Measurements from ENCODE around the gene CAMKV.
"Not testable (repeated sequence)": the region's sequence is repeated elsewhere in the genome, so short reads cannot be mapped to it uniquely, and the experiment has no call there.

Gene CAMKV

DNA sequence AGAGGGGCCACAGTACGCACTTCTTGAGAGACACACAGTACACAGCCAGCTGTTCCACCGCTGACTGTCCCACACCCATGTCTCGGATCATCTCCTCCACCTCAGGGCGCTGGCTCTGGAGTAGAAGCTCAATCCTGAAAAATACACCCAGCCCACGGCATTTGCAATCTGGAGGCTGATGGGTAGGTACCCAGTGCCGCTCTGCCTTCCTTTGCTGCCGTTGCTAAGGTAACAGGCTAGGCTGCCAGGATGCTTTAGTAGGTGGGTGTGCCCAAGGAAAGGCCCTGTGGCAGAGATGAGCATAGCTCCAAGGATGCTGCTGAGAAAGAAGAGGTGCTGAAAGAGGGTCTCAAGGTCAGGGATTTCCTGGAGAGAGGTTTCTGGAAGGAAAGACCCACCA is 27.9 kb downstream of the CAMKV start:
- Histone ChIP-seq H3K9ac (ENCODE audit: low read length) (no peak overlapping the region), H3K36me3 (ENCODE audit: control insufficient read depth, low read depth, low read length) (peaks cover 48% of the 10 kb centered on the region), H3K27ac (ENCODE audit: low read length) (no peak overlapping the region)

DNA sequence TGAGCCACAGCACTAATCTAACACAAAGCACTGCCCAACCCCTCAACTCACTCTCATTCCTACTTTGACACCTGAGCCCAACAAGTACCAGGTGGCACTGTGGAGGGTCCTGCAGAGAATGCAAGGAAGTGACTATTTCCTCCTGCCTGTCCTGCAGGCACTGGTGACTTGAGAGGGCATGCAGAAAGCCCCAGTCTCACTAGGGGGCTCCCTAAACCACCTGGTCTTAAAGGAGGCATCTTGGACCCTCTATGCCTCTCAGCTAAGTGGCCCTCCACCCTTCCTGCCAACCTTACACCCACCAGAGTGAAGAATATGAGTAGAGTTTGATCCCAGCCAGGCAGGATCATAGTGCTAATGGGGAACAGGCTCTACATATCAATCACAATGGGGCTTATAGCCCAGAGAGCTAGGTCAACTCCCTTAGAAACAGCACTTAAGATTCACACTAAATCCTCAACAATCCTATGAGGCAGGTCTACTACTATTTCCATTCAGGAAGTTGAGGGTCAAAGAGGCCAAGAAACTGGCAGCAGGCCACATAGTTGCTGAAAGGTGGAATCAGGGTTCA is 28.5 kb downstream of the CAMKV start:
- Histone ChIP-seq H3K27ac (ENCODE audit: low read length) (no peak overlapping the region), H3K4me1 (ENCODE audit: control insufficient read depth, low read depth, low read length) (no peaks in the 10 kb centered on the region), H3K27me3 (ENCODE audit: control insufficient read depth, insufficient read depth, low read length) (no peaks in the 10 kb centered on the region), H3K36me3 (ENCODE audit: control insufficient read depth, low read depth, low read length) (peaks cover 49% of the 10 kb centered on the region), H3K9me3 (ENCODE audit: control insufficient read depth, low read depth, low read length) (no peaks in the 10 kb centered on the region), H3K4me3 (ENCODE audit: low read length) (no peak overlapping the region), H3K9ac (ENCODE audit: low read length) (no peak overlapping the region)

More for the DNA sequence above, 27.9 kb downstream of the CAMKV start:
- Histone ChIP-seq H3K4me1 (ENCODE audit: control insufficient read depth, low read depth, low read length) (no peaks in the 10 kb centered on the region), H3K27me3 (ENCODE audit: control insufficient read depth, insufficient read depth, low read length) (no peaks in the 10 kb centered on the region), H3K9me3 (ENCODE audit: control insufficient read depth, low read depth, low read length) (no peaks in the 10 kb centered on the region), H3K4me3 (ENCODE audit: low read length) (no peak overlapping the region)

DNA sequence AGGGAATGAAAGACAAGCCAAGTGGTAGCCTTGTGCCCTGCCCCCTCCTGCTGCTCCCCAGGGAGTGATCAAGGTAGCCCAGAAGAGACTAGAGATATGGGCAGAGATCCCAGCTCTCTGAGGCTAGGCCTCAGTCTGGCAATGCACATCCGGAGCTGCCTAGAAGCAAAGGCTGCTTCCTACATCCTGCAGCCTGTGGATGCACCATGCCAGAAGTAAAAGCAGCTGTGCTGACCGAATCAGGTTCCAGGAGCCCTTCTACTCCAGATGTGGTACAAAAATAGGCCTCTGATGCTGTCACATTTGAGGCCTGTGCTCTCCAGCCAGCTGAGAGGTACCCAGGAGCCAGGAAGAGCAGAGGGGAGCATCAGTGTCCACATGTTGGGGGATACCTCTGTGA is 29.3 kb downstream of the CAMKV start:
- Histone ChIP-seq H3K27ac (ENCODE audit: low read length) (no peak overlapping the region), H3K36me3 (ENCODE audit: control insufficient read depth, low read depth, low read length) (peaks cover 41% of the 10 kb centered on the region), H3K27me3 (ENCODE audit: control insufficient read depth, insufficient read depth, low read length) (no peaks in the 10 kb centered on the region), H3K4me3 (ENCODE audit: low read length) (no peak overlapping the region), H3K9ac (ENCODE audit: low read length) (no peak overlapping the region), H3K9me3 (ENCODE audit: control insufficient read depth, low read depth, low read length) (no peaks in the 10 kb centered on the region), H3K4me1 (ENCODE audit: control insufficient read depth, low read depth, low read length) (no peaks in the 10 kb centered on the region)

DNA sequence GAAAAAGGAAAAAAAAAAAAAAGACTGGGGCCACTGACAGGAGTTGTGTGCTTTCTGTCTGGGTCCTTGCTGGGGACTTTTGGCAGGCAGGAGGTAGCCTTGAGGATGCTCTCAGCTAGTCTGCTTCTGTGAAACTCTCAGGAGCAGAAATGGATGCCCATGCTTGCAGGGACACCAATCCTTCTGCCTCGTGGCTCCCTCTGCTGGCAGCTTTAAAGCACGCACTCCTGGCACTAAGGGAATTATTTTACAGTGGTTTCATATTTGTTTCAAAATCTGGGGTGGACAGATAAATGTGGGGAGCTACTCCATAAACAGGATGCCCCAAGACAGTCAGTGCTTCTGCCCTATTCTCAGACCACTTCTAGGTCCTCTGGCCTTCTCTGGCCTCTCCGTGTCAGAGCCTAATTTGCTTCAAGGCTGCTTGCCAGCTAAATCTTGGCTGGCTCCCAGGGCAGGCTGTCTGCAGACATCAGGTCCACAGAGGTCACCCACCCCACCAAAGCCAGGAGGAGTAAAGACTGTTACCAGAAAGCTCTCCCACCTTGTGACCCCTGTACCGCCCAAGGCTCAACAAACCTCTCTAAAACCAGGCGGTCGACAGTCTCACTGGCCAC is 30.4 kb downstream of the CAMKV start:
- Histone ChIP-seq H3K4me3 (ENCODE audit: low read length) (no peak overlapping the region), H3K27ac (ENCODE audit: low read length) (no peak overlapping the region), H3K9me3 (ENCODE audit: control insufficient read depth, low read depth, low read length) (no peaks in the 10 kb centered on the region), H3K36me3 (ENCODE audit: control insufficient read depth, low read depth, low read length) (peaks cover 43% of the 10 kb centered on the region), H3K4me1 (ENCODE audit: control insufficient read depth, low read depth, low read length) (no peaks in the 10 kb centered on the region), H3K9ac (ENCODE audit: low read length) (no peak overlapping the region), H3K27me3 (ENCODE audit: control insufficient read depth, insufficient read depth, low read length) (no peaks in the 10 kb centered on the region)

DNA sequence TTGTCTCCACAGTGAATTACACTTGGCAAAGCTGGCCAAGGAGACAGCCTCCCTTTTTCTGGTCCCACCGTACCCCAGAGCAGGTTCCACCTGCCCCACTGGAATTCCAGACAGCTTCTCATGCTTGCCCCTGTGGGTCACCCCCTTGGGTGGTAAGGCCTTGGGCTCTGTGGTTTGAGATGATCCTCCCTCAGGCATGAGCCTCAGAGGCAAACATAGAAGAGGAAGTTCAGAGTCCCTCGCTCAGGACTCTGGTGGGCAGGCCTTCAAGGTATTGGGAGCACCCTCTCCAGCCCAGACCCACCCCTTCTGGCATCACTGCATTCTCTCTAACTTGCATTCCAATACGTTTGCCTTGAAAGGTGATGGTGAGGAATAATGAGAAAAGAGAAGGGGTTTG is 38.4 kb downstream of the CAMKV start:
- peaks cover 50% of the 10 kb centered on the region for H3K36me3 ChIP-seq (ENCODE audit: control insufficient read depth, low read depth, low read length)

GRCh38 chr3:49826016-49826415 is 43.7 kb downstream of the CAMKV start:
- Histone ChIP-seq H3K9ac (ENCODE audit: low read length) (no peak overlapping the region), H3K4me3 (ENCODE audit: low read length) (no peak overlapping the region), H3K9me3 (ENCODE audit: control insufficient read depth, low read depth, low read length) (no peaks in the 10 kb centered on the region), H3K27ac (ENCODE audit: low read length) (no peak overlapping the region), H3K36me3 (ENCODE audit: control insufficient read depth, low read depth, low read length) (peaks cover 28% of the 10 kb centered on the region), H3K27me3 (ENCODE audit: control insufficient read depth, insufficient read depth, low read length) (no peaks in the 10 kb centered on the region), H3K4me1 (ENCODE audit: control insufficient read depth, low read depth, low read length) (no peaks in the 10 kb centered on the region)

More for the DNA sequence above, 38.4 kb downstream of the CAMKV start:
- no peak overlapping the region for H3K4me3 ChIP-seq (ENCODE audit: low read length)
- no peaks in the 10 kb centered on the region for H3K4me1 ChIP-seq (ENCODE audit: control insufficient read depth, low read depth, low read length)
- no peak overlapping the region for H3K9ac ChIP-seq (ENCODE audit: low read length)
- no peaks in the 10 kb centered on the region for H3K9me3 ChIP-seq (ENCODE audit: control insufficient read depth, low read depth, low read length)
- no peak overlapping the region for H3K27ac ChIP-seq (ENCODE audit: low read length)
- no peaks in the 10 kb centered on the region for H3K27me3 ChIP-seq (ENCODE audit: control insufficient read depth, insufficient read depth, low read length)

GRCh38 chr3:49823131-49823530 is 46.6 kb downstream of the CAMKV start:
- H3K36me3 ChIP-seq (ENCODE audit: control insufficient read depth, low read depth, low read length); H3K4me3 ChIP-seq (ENCODE audit: low read length); H3K27me3 ChIP-seq (ENCODE audit: control insufficient read depth, insufficient read depth, low read length); H3K9me3 ChIP-seq (ENCODE audit: control insufficient read depth, low read depth, low read length); H3K27ac ChIP-seq (ENCODE audit: low read length); H3K4me1 ChIP-seq (ENCODE audit: control insufficient read depth, low read depth, low read length); H3K9ac ChIP-seq (ENCODE audit: low read length): not testable (repeated sequence)

- H3K27ac ChIP-seq (ENCODE audit: low read length): no peak within 1 kb of the TSS
- no peaks in the 10 kb centered on the region for H3K9me3 ChIP-seq (ENCODE audit: control insufficient read depth, low read depth, low read length)
- no peak within 1 kb of the TSS for H3K4me3 ChIP-seq (ENCODE audit: low read length)
- no peak within 1 kb of the TSS for H3K9ac ChIP-seq (ENCODE audit: low read length)
- H3K4me1 ChIP-seq (ENCODE audit: control insufficient read depth, low read depth, low read length): no peaks in the 10 kb centered on the region
- H3K36me3 ChIP-seq (ENCODE audit: control insufficient read depth, low read depth, low read length): no peaks in the 10 kb centered on the region
- no peaks in the 10 kb centered on the region for H3K27me3 ChIP-seq (ENCODE audit: control insufficient read depth, insufficient read depth, low read length)
Observed at GRCh38 chr3:49813497-49814174, 56.1 kb downstream of the CAMKV start, which contains the start of gene UBA7. UBA7 (minus strand) TSS chr3:49813953; CDS start chr3:49813787, 166 bp downstream.

GRCh38 chr3:49812916-49813496 is 56.7 kb downstream of the CAMKV start:
- no peaks in the 10 kb centered on the region for H3K4me1 ChIP-seq (ENCODE audit: control insufficient read depth, low read depth, low read length)
- H3K27ac ChIP-seq (ENCODE audit: low read length): no peak overlapping the region
- H3K9ac ChIP-seq (ENCODE audit: low read length): no peak overlapping the region
- no peaks in the 10 kb centered on the region for H3K9me3 ChIP-seq (ENCODE audit: control insufficient read depth, low read depth, low read length)
- no peak overlapping the region for H3K4me3 ChIP-seq (ENCODE audit: low read length)
- H3K36me3 ChIP-seq (ENCODE audit: control insufficient read depth, low read depth, low read length): no peaks in the 10 kb centered on the region
- H3K27me3 ChIP-seq (ENCODE audit: control insufficient read depth, insufficient read depth, low read length): no peaks in the 10 kb centered on the region
